ENCODE measurements around the gene IL2RA. TPM values are rescaled to one million over a fixed set of nuclear protein-coding genes. Genes with fewer than 3 reads are reported as not detected.

IL2RA gene
- total RNA-seq, 1 experiment from 2014 or later, result 0.59 TPM

GRCh38 chr10:5968681-5969453 is 93.3 kb downstream of the IL2RA start:
- CTCF ChIA-PET, result no interaction called here
- POLR2A ChIA-PET, result no interaction called here
- no peak for DNase-seq (ENCODE audit: low read depth, low spot score)

More at GRCh38 chr10:5968681-5969453, 93.3 kb downstream of the IL2RA start:
- Histone ChIP-seq H4K20me1 (ENCODE audit: insufficient read depth) (no peaks in the 10 kb centered on the region), H3K9ac (ENCODE audit: low read length) (no peak overlapping the region), H3K9me2 (ENCODE audit: insufficient read depth) (no peaks in the 10 kb centered on the region), H3K4me3 (replicated peaks in 1 of 2; ENCODE audit: low read depth in 1 of 2, low read length in 2 of 2) (no peak overlapping the region), H3K4me1 (ENCODE audit: control insufficient read depth in 1 of 2, insufficient read depth in 2 of 2, low read length in 2 of 2) (peaks cover 2 to 9% of the 10 kb centered on the region in 2 experiments; a peak in 3 of 4 replicates), H3K79me2 (ENCODE audit: insufficient read depth, low read length) (peaks cover 24% of the 10 kb centered on the region), H3K27me3 (ENCODE audit: insufficient read depth, low read length) (no peaks in the 10 kb centered on the region), H2AFZ (ENCODE audit: low read depth, low read length, poor library complexity, severe bottlenecking) (no peak overlapping the region), H3K9me3 (ENCODE audit: control insufficient read depth in 1 of 2, insufficient read depth in 1 of 2, low read depth in 1 of 2, low read length in 2 of 2) (no peaks in the 10 kb centered on the region), H3K27ac (ENCODE audit: low read depth, low read length) (no peak overlapping the region), H3K4me2 (ENCODE audit: low read length) (no peak overlapping the region), H3K36me3 (ENCODE audit: control insufficient read depth in 1 of 2, insufficient read depth in 2 of 2, low read length in 2 of 2) (no peaks in the 10 kb centered on the region)
- BruUV-seq (replicated peaks), result no TSS peak
- TF ChIP-seq EZH2 (IDR thresholded peaks at IDR 0.05) (no peak), RAD21 (IDR thresholded peaks at IDR 0.05; ENCODE audit: low read depth) (no peak), ZFX (IDR thresholded peaks at IDR 0.05) (no peak), POLR2AphosphoS5 (IDR thresholded peaks at IDR 0.05; ENCODE audit: low read depth, low read length) (no peak), ZNF274 (IDR thresholded peaks at IDR 0.05; ENCODE audit: low read depth, low read length) (no peak), POLR2A (IDR thresholded peaks at IDR 0.05; ENCODE audit: borderline replicate concordance, extremely low read depth, insufficient read depth, insufficient read length) (no peak), REST (IDR thresholded peaks at IDR 0.05; ENCODE audit: low read depth) (no peak), EGR1 (IDR thresholded peaks at IDR 0.05; ENCODE audit: low read depth) (no peak), EZH2phosphoT487 (IDR thresholded peaks at IDR 0.05; ENCODE audit: borderline replicate concordance) (no peak), SP1 (IDR thresholded peaks at IDR 0.05; ENCODE audit: low read depth) (no peak), JUND (IDR thresholded peaks at IDR 0.05) (no peak), CTCF (IDR thresholded peaks at IDR 0.05 in 2 of 3, conservative IDR thresholded peaks at IDR 0.05 in 1 of 3; ENCODE audit: borderline replicate concordance in 1 of 3, insufficient read depth in 1 of 3, low read depth in 2 of 3, low read length in 2 of 3) (no peak), ATF3 (IDR thresholded peaks at IDR 0.05) (no peak)
- intact Hi-C loops (cut with micrococcal nuclease), result no loop called here
- RAD21 ChIA-PET (ENCODE audit: low non-redundant PET in 1 of 2, low total read pairs in 2 of 2, uncharacterized antibody in 2 of 2, unreplicated experiment in 2 of 2), result no interaction called here
- no peak for ATAC-seq

Data from HCT116 (cell line).